Heart left ventricle (tissue), 16 donors: ENCODE measurements around the gene LEFTY1. TPM values are rescaled to one million over a fixed set of nuclear protein-coding genes. Genes with fewer than 3 reads are reported as not detected.

ENCODE experiments used
- ATAC-seq, 4 donors: fragments of 200-7000 bp; cut with Tn5 transposase; one replicate each; pipeline ENCODE4 v1.9.1; 2020 to 2022; ENCODE audit warnings: moderate library complexity in 4 of 4, mild to moderate bottlenecking in 3 of 4, moderate number of reproducible peaks in 1 of 4
- DNase-seq, 5 donors: peaks; one replicate each; pipeline ENCODE4 v3.0.0-alpha.2; 2020
- H3K27ac ChIP-seq, 12 donors: fragments of 200-600 bp; sonication (generic) in 4 of 12; one replicate each; pipeline versions ENCODE4 v1.5.0 to v1.8.0; 2016 to 2022; ENCODE audit warnings: mild to moderate bottlenecking in 2 of 12
- H3K27me3 ChIP-seq, 9 donors: fragments of 200-600 bp; sonication (generic) in 2 of 9; one replicate each; pipeline versions ENCODE4 v1.5.1 to v1.8.0; 2016 to 2022; ENCODE audit warnings: mild to moderate bottlenecking in 3 of 9
- H3K36me3 ChIP-seq, 9 donors: fragments of 200-600 bp; sonication (generic) in 2 of 9; one replicate each; pipeline versions ENCODE4 v1.5.0 to v1.8.0; 2018 to 2022; ENCODE audit warnings: mild to moderate bottlenecking in 2 of 9
- H3K4me1 ChIP-seq, 12 donors: fragments of 200-600 bp; sonication (generic) in 4 of 12; one replicate each; pipeline versions ENCODE4 v1.5.0 to v1.8.0; 2016 to 2022; ENCODE audit warnings: mild to moderate bottlenecking in 3 of 12
- H3K4me3 ChIP-seq, 12 donors: fragments of 200-600 bp; sonication (generic) in 4 of 12; one replicate each; pipeline versions ENCODE4 v1.5.0 to v1.8.0; 2017 to 2022; ENCODE audit warnings: mild to moderate bottlenecking in 9 of 12, moderate library complexity in 4 of 12
- H3K9me3 ChIP-seq, 12 donors: fragments of 200-600 bp; sonication (generic) in 4 of 12; one replicate each; pipeline versions ENCODE4 v1.5.0 to v1.8.0; 2016 to 2022; ENCODE audit warnings: mild to moderate bottlenecking in 1 of 12
- CTCF ChIP-seq, 12 donors: fragments of 200-600 bp; sonication (generic) in 4 of 12; IDR thresholded peaks; one replicate each; pipeline versions ENCODE4 v1.5.0 to v1.8.0; 2018 to 2022; ENCODE audit warnings: antibody characterized with exemption in 12 of 12, mild to moderate bottlenecking in 5 of 12
- POLR2A ChIP-seq, 2 donors: fragments of 450-650 bp; IDR thresholded peaks; one replicate each; pipeline ENCODE4 v1.6.1; 2017; ENCODE audit warnings: antibody characterized with exemption in 2 of 2, mild to moderate bottlenecking in 2 of 2, moderate library complexity in 2 of 2
- WGBS, 4 donors: extraction: QIAGEN DNeasy Blood & Tissue Kit in 2 of 4; methylation state at CpG; one replicate each; pipeline versions ENCODE4 v1.1.5 to v1.1.7; 2013 to 2018; 5-methylcytosine and 5-hydroxymethylcytosine counted together
- intact Hi-C, 10 donors: fragments of 100-400 bp; cut with DNase I; formaldehyde crosslinking; loops; one replicate each; pipeline versions ENCODE4 v1.11.1 to v1.14.2; 2022
- polyA plus RNA-seq, 2 donors: library from polyadenylated mRNA; stranded (reverse); fragments of 200-250 nt; gene quantifications; one replicate each; pipeline ENCODE4 v1.2.3, GENCODE V29; 2013
- total RNA-seq, 9 donors: library from RNA; depleted of rRNA in 2 of 9; stranded (reverse); fragments of >200 nt in 2 of 9; fragmentation: NEBNext Ultra II Directional in 3 of 9; extraction: Animal tissue kit (Norgen Biotek cat#: 25700) in 3 of 9; gene quantifications; one replicate each; pipeline versions ENCODE4 v1.1.0 to v1.2.4, GENCODE V29; 2016 to 2023
- donor health status: ischemic (EF 13 %, LVEDD 7.1; RV severe dilation, severe dysfunction).
- donor health status: healthy with polysubstance abuse.
- donor health status: DM: no; HTN: yes; CAD: no.
- donor health status: DM: no; HTN: no; CAD: no.
- donor health status: ischemic (EF 25% LVEDD 6.9; RV normal size, moderate dysfunction).
- donor health status: ischemic (EF 25% LVEDD 5.7; RV mildly dilated, moderate dysfunction).
- donor health status: healthy.
- donor health status: DM: yes; HTN: yes; CAD: no.
- donor health status: ischemic (EF 35%, LVEDD 5.7; RV mildly dilated, moderate dysfunction).
- donor health status: nonischemic (EF 11% LVEDD 7.7; RV severe dilation, severe dysfunction).
- donor health status: DM: yes; HTN: yes; CAD: no.
- donor health status: PGD.
- donor health status: ischemic (EF 29% LVEDD 5.4; RV normal size, mild dysfunction).
- donor health status: nonischemic (EF 23%, LVEDD 6.1; RV moderate dilation, normal function).

The LEFTY1 gene
- total and polyA plus RNA-seq, 11 donors = 0.19 to 0.77 (median 0.35) TPM; not detected in 6

GRCh38 chr1:225844236-225845061 lies 44.5 kb downstream of the LEFTY1 start:
- Histone ChIP-seq H3K27me3 (no peaks in the 10 kb centered on the region), H3K9me3 (no peaks in the 10 kb centered on the region), H3K27ac (peak overlapping the region in 1 of 12 donors; percentile 17), H3K36me3 (peaks cover 0 to 95% (median 78%) of the 10 kb centered on the region in 9 donors), H3K4me3 (no peak overlapping the region), H3K4me1 (peaks cover 0 to 25% (median 12%) of the 10 kb centered on the region in 12 donors)
- 76 to 91% (median 87%) methylated on average over 10 to 18 of the region's 18 CpGs for WGBS, 4 donors
- no peak for ATAC-seq
- no peak for DNase-seq
- no peak for TF ChIP-seq CTCF (IDR thresholded peaks at IDR 0.05)
- TF ChIP-seq POLR2A (IDR thresholded peaks at IDR 0.05) = no peak
- intact Hi-C loops = loop anchor here in 8 of 10 donors (2.0 to 10.0 kb wide), 6 partner anchors 32 to 367 kb away; partner anchors contain the start of genes SRP9 (in 5 of the 8) and EPHX1 (in 4 of the 8)

GRCh38 chr1:225843426-225843795 lies 45.5 kb downstream of the LEFTY1 start:
- intact Hi-C loops = loop anchor here in 2 of 10 donors (1.0 to 10.0 kb wide), 3 partner anchors 66 to 131 kb away; partner anchors contain the start of gene SRP9 (in 1 of the 2)
- WGBS, 4 donors = 82 to 89% (median 84%) methylated on average over 6 of the region's 6 CpGs
- Histone ChIP-seq H3K27ac (no peak overlapping the region), H3K27me3 (no peaks in the 10 kb centered on the region), H3K9me3 (no peaks in the 10 kb centered on the region), H3K36me3 (peaks cover 0 to 98% (median 83%) of the 10 kb centered on the region in 9 donors), H3K4me1 (peaks cover 0 to 19% (median 9%) of the 10 kb centered on the region in 12 donors), H3K4me3 (no peak overlapping the region)
- DNase-seq (no peak), ATAC-seq (no peak)
- TF ChIP-seq CTCF (IDR thresholded peaks at IDR 0.05) (no peak), POLR2A (IDR thresholded peaks at IDR 0.05) (no peak)

GRCh38 chr1:225842788-225843425 lies 46.0 kb downstream of the LEFTY1 start:
- Histone ChIP-seq H3K9me3 (no peaks in the 10 kb centered on the region), H3K4me1 (peaks cover 0 to 14% (median 7%) of the 10 kb centered on the region in 12 donors), H3K27ac (no peak overlapping the region), H3K27me3 (no peaks in the 10 kb centered on the region), H3K4me3 (no peak overlapping the region), H3K36me3 (peaks cover 0 to 98% (median 81%) of the 10 kb centered on the region in 9 donors)
- intact Hi-C loops = loop anchor here in 2 of 10 donors (1.0 to 10.0 kb wide), 3 partner anchors 66 to 132 kb away; partner anchors contain the start of gene SRP9 (in 1 of the 2)
- no peak for DNase-seq
- no peak for TF ChIP-seq POLR2A (IDR thresholded peaks at IDR 0.05)
- no peak for TF ChIP-seq CTCF (IDR thresholded peaks at IDR 0.05)
- WGBS, 4 donors = 84 to 94% (median 90%) methylated on average over 6 of the region's 6 CpGs
- ATAC-seq = no peak

- ATAC-seq = no peak
- TF ChIP-seq POLR2A (IDR thresholded peaks at IDR 0.05) (no peak), CTCF (IDR thresholded peaks at IDR 0.05) (no peak)
- no peaks in the 10 kb centered on the region for H3K27me3 ChIP-seq
- peaks cover 0 to 97% (median 78%) of the 10 kb centered on the region in 9 donors for H3K36me3 ChIP-seq
- no peak overlapping the region for H3K27ac ChIP-seq
- no peak overlapping the region for H3K4me3 ChIP-seq
- WGBS, 4 donors = 68 to 84% (median 81%) methylated on average over 12 of the region's 12 CpGs
- peaks cover 0 to 10% (median 4%) of the 10 kb centered on the region in 12 donors for H3K4me1 ChIP-seq
- intact Hi-C loops = loop anchor here in 1 of 10 donors (5.0 to 10.0 kb wide), 2 partner anchors 65 to 133 kb away; partner anchors contain the start of gene SRP9
- DNase-seq = no peak
- H3K9me3 ChIP-seq = no peaks in the 10 kb centered on the region
These were observed 46.9 kb downstream of the LEFTY1 start for GRCh38 chr1:225842074-225842473.
